ENCODE results near the gene TSHZ2.

DNA sequence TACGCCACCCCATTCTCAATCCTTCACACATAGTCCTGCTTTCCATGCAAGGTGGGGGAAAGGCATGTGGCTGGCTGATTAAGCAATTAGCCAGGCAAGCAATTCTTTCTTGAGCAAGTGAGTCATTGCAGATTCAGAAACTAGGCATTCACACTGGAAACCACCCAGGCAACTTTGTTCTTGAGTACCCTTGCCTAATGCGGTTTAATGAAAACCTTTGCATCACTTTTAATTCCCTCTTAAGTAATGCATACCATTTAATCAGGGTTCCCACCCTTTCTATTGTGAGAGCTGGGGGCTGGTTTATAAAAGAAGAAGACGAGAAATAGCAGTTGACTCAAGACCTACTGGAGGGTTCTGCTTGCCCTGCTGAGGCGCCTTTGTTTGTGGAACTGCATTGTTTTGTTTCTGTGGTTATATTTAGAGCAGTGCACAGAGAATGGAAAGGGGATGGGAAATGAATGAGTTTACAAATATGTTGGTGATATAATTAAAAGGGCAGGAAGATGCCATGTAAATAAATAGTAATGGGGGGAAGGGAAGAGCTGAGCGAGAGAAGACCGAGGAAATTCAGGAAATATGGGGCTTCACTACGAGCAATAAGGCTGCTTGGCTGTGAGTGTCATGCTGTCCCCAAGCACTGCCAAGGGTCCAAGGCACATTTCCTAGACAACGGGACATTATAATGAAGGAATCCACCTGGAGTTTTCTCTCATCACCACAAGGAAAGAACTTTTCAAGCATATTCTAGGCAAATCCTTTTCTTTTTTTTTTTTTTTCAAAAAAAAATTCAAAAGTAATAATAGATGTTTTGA is 48.8 kb upstream of the TSHZ2 start:
- TF ChIP-seq EZH2 (IDR thresholded peaks at IDR 0.05; ENCODE audit: borderline replicate concordance, low read depth, low read length) (no peak), GTF2F1 (IDR thresholded peaks at IDR 0.05; ENCODE audit: low read depth, low read length) (no peak), TAF1 (IDR thresholded peaks at IDR 0.05; ENCODE audit: control insufficient read depth, extremely low read depth, insufficient read depth, low read length, severe bottlenecking) (no peak), CEBPG (CRISPR knock-in tag; IDR thresholded peaks at IDR 0.05) (no peak), CEBPG (tag; conservative IDR thresholded peaks at IDR 0.05 in 1 of 2, IDR thresholded peaks at IDR 0.05 in 1 of 2) (no peak), POLR2AphosphoS5 (IDR thresholded peaks at IDR 0.05; ENCODE audit: control insufficient read depth, insufficient read depth, low read depth, low read length) (no peak)
- TF ChIP-seq, protein P1, sequence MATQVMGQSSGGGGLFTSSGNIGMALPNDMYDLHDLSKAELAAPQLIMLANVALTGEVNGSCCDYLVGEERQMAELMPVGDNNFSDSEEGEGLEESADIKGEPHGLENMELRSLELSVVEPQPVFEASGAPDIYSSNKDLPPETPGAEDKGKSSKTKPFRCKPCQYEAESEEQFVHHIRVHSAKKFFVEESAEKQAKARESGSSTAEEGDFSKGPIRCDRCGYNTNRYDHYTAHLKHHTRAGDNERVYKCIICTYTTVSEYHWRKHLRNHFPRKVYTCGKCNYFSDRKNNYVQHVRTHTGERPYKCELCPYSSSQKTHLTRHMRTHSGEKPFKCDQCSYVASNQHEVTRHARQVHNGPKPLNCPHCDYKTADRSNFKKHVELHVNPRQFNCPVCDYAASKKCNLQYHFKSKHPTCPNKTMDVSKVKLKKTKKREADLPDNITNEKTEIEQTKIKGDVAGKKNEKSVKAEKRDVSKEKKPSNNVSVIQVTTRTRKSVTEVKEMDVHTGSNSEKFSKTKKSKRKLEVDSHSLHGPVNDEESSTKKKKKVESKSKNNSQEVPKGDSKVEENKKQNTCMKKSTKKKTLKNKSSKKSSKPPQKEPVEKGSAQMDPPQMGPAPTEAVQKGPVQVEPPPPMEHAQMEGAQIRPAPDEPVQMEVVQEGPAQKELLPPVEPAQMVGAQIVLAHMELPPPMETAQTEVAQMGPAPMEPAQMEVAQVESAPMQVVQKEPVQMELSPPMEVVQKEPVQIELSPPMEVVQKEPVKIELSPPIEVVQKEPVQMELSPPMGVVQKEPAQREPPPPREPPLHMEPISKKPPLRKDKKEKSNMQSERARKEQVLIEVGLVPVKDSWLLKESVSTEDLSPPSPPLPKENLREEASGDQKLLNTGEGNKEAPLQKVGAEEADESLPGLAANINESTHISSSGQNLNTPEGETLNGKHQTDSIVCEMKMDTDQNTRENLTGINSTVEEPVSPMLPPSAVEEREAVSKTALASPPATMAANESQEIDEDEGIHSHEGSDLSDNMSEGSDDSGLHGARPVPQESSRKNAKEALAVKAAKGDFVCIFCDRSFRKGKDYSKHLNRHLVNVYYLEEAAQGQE (IDR thresholded peaks at IDR 0.05; ENCODE audit: borderline replicate concordance): no peak
- TF ChIP-seq, protein P1 (CRISPR knock-in tag; IDR thresholded peaks at IDR 0.05; ENCODE audit: low read depth): no peak
- TF ChIP-seq, protein P2, sequence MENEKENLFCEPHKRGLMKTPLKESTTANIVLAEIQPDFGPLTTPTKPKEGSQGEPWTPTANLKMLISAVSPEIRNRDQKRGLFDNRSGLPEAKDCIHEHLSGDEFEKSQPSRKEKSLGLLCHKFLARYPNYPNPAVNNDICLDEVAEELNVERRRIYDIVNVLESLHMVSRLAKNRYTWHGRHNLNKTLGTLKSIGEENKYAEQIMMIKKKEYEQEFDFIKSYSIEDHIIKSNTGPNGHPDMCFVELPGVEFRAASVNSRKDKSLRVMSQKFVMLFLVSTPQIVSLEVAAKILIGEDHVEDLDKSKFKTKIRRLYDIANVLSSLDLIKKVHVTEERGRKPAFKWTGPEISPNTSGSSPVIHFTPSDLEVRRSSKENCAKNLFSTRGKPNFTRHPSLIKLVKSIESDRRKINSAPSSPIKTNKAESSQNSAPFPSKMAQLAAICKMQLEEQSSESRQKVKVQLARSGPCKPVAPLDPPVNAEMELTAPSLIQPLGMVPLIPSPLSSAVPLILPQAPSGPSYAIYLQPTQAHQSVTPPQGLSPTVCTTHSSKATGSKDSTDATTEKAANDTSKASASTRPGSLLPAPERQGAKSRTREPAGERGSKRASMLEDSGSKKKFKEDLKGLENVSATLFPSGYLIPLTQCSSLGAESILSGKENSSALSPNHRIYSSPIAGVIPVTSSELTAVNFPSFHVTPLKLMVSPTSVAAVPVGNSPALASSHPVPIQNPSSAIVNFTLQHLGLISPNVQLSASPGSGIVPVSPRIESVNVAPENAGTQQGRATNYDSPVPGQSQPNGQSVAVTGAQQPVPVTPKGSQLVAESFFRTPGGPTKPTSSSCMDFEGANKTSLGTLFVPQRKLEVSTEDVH (IDR thresholded peaks at IDR 0.05; ENCODE audit: low read depth, partially characterized antibody): no peak
- TF ChIP-seq, protein P3, sequence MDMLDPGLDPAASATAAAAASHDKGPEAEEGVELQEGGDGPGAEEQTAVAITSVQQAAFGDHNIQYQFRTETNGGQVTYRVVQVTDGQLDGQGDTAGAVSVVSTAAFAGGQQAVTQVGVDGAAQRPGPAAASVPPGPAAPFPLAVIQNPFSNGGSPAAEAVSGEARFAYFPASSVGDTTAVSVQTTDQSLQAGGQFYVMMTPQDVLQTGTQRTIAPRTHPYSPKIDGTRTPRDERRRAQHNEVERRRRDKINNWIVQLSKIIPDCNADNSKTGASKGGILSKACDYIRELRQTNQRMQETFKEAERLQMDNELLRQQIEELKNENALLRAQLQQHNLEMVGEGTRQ (CRISPR knock-in tag; IDR thresholded peaks at IDR 0.05): no peak
- TF ChIP-seq, protein P4, sequence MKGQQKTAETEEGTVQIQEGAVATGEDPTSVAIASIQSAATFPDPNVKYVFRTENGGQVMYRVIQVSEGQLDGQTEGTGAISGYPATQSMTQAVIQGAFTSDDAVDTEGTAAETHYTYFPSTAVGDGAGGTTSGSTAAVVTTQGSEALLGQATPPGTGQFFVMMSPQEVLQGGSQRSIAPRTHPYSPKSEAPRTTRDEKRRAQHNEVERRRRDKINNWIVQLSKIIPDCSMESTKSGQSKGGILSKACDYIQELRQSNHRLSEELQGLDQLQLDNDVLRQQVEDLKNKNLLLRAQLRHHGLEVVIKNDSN (CRISPR knock-in tag; IDR thresholded peaks at IDR 0.05): no peak
- TF ChIP-seq, protein P5, sequence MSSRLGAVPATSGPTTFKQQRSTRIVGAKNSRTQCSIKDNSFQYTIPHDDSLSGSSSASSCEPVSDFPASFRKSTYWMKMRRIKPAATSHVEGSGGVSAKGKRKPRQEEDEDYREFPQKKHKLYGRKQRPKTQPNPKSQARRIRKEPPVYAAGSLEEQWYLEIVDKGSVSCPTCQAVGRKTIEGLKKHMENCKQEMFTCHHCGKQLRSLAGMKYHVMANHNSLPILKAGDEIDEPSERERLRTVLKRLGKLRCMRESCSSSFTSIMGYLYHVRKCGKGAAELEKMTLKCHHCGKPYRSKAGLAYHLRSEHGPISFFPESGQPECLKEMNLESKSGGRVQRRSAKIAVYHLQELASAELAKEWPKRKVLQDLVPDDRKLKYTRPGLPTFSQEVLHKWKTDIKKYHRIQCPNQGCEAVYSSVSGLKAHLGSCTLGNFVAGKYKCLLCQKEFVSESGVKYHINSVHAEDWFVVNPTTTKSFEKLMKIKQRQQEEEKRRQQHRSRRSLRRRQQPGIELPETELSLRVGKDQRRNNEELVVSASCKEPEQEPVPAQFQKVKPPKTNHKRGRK (tag; IDR thresholded peaks at IDR 0.05): no peak
